Smooth muscle cell (in vitro differentiated cells): ENCODE measurements around the gene PGAP6. TPM values are rescaled to one million over a fixed set of nuclear protein-coding genes. Genes with fewer than 3 reads are reported as not detected.
"Not testable (repeated sequence)": the region's sequence is repeated elsewhere in the genome, so short reads cannot be mapped to it uniquely, and the experiment has no call there.

Experiments
- DNase-seq: peaks from one replicate; lab custom pipeline; 2025; ENCODE audit not compliant: unreplicated experiment; lab: John Stamatoyannopoulos, UW
- H2AFZ ChIP-seq: fragments of 200-600 bp; sonication (generic); 2 replicates; pipeline ENCODE4 v1.6.0; 2016; ENCODE audit warnings: antibody characterized with exemption, low read depth, mild to moderate bottlenecking
- H3F3A ChIP-seq: fragments of 200-600 bp; sonication (generic); 2 replicates; pipeline ENCODE4 v1.6.0; 2017; ENCODE audit warnings: antibody characterized with exemption, low read depth
- H3K27ac ChIP-seq: fragments of 200-600 bp; sonication (generic); 2 replicates; pipeline ENCODE4 v1.5.1; 2016; ENCODE audit warnings: low read depth, mild to moderate bottlenecking
- H3K27me3 ChIP-seq: fragments of 200-600 bp; sonication (generic); 2 replicates; pipeline ENCODE4 v1.6.1; 2016; ENCODE audit warnings: low read depth, mild to moderate bottlenecking
- H3K36me3 ChIP-seq: fragments of 200-600 bp; sonication (generic); 2 replicates; pipeline ENCODE4 v1.5.1; 2016; ENCODE audit warnings: low read depth
- H3K4me1 ChIP-seq: fragments of 200-600 bp; sonication (generic); 2 replicates; pipeline ENCODE4 v1.5.1; 2016; ENCODE audit warnings: low read depth
- H3K4me2 ChIP-seq: fragments of 200-600 bp; sonication (generic); 2 replicates; pipeline ENCODE4 v1.6.0; 2016; ENCODE audit warnings: mild to moderate bottlenecking
- H3K4me3 ChIP-seq: fragments of 200-600 bp; sonication (generic); 2 replicates; pipeline ENCODE4 v1.5.1; 2016; ENCODE audit warnings: mild to moderate bottlenecking
- H3K79me2 ChIP-seq: fragments of 200-600 bp; sonication (generic); 2 replicates; pipeline ENCODE4 v1.6.0; 2016; ENCODE audit warnings: low read depth, mild to moderate bottlenecking
- H3K9ac ChIP-seq: fragments of 200-600 bp; sonication (generic); 2 replicates; pipeline ENCODE4 v1.6.0; 2016; ENCODE audit warnings: low read depth
- H3K9me3 ChIP-seq: fragments of 200-600 bp; sonication (generic); replicated peaks from 2 replicates; pipeline ENCODE4 v1.5.1; 2016; ENCODE audit warnings: low read depth
- H4K20me1 ChIP-seq: fragments of 200-600 bp; sonication (generic); 2 replicates; pipeline ENCODE4 v1.6.0; 2016; ENCODE audit warnings: low read depth
- CTCF ChIP-seq: fragments of 200-600 bp; sonication (generic); IDR thresholded peaks from 2 replicates; pipeline ENCODE4 v1.5.1; 2017; ENCODE audit warnings: borderline replicate concordance, mild to moderate bottlenecking, antibody characterized with exemption; ENCODE audit not compliant: insufficient read depth, poor library complexity, severe bottlenecking
- WGBS: methylation state at CpG from one replicate; pipeline ENCODE4 v1.1.7; 2016; ENCODE audit warnings: low lambda C conversion rate; 5-methylcytosine and 5-hydroxymethylcytosine counted together
- polyA plus RNA-seq: library from polyadenylated mRNA; unstranded; fragments of >200 nt; fragmentation: Nextera tagmentation; extraction: Ambion mirVana; gene quantifications from 2 replicates; pipeline ENCODE4 v1.2.1, GENCODE V29; 2016
- total RNA-seq: library from RNA; depleted of rRNA; stranded (reverse); fragments of >200 nt; gene quantifications from 2 replicates; pipeline ENCODE4 v1.2.3, GENCODE V29; 2014

The PGAP6 gene
- total and polyA plus RNA-seq, 2 experiments from 2014 or later, result 57.1 to 80.0 TPM

- Histone ChIP-seq H2AFZ (peak within 1 kb of the TSS; percentile 68), H3K4me1 (peaks cover 14% of the 10 kb centered on the region), H3F3A (peaks cover 10% of the 10 kb centered on the region), H3K4me2 (peak within 1 kb of the TSS; percentile 95), H3K27me3 (no peaks in the 10 kb centered on the region), H4K20me1 (peaks cover 41% of the 10 kb centered on the region), H3K36me3 (no peaks in the 10 kb centered on the region), H3K4me3 (peak within 1 kb of the TSS; percentile 58), H3K79me2 (peaks cover 32% of the 10 kb centered on the region), H3K9ac (peak within 1 kb of the TSS; percentile 79), H3K9me3 (no peaks in the 10 kb centered on the region), H3K27ac (peak within 1 kb of the TSS; percentile 68)
- peak; percentile 20 for TF ChIP-seq CTCF
- DNase-seq, result peak; percentile 87
- WGBS, result 1% methylated on average over 68 of the region's 77 CpGs
Measured at GRCh38 chr16:425082-425718, 43.4 kb upstream of the PGAP6 start, which contains the start of gene RAB11FIP3. RAB11FIP3 (plus strand) TSS chr16:425649; CDS start chr16:426007, 358 bp downstream.

DNA sequence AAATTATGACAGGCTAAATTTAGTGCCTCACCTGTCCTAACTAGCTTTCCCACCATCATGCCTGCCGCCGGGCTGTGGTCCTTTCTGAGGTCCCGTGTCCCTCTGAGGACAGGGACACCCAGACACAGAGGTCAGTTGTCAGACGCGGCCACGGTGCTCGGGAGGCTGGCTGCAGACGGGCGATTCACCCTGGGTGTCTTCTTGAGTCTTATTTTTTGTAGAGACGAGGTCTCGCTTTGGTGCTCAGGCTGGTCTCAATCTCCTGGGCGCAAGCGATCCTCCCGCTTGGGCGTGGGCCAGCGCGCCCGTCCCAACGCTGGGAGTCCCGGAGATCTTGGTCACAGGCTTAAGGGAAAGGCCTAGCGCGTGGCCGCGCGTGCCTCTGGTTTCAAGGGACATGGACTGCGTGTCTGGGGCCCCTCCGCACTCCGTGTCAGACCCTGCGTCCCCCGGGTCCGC lies 42.9 kb upstream of the PGAP6 start:
- peak; percentile 57 for DNase-seq
- Histone ChIP-seq H3K9ac (peak overlapping the region; percentile 79), H3K9me3 (no peaks in the 10 kb centered on the region), H3K4me3 (peak overlapping the region; percentile 58), H3F3A (peaks cover 10% of the 10 kb centered on the region), H3K27me3 (no peaks in the 10 kb centered on the region), H2AFZ (peak overlapping the region; percentile 68), H3K79me2 (peaks cover 30% of the 10 kb centered on the region), H3K36me3 (no peaks in the 10 kb centered on the region), H3K4me2 (peak overlapping the region; percentile 95), H3K27ac (peak overlapping the region; percentile 68), H4K20me1 (peaks cover 35% of the 10 kb centered on the region), H3K4me1 (peaks cover 14% of the 10 kb centered on the region)
- WGBS, result 20% methylated on average over 31 of the region's 31 CpGs
- TF ChIP-seq CTCF, result no peak

DNA sequence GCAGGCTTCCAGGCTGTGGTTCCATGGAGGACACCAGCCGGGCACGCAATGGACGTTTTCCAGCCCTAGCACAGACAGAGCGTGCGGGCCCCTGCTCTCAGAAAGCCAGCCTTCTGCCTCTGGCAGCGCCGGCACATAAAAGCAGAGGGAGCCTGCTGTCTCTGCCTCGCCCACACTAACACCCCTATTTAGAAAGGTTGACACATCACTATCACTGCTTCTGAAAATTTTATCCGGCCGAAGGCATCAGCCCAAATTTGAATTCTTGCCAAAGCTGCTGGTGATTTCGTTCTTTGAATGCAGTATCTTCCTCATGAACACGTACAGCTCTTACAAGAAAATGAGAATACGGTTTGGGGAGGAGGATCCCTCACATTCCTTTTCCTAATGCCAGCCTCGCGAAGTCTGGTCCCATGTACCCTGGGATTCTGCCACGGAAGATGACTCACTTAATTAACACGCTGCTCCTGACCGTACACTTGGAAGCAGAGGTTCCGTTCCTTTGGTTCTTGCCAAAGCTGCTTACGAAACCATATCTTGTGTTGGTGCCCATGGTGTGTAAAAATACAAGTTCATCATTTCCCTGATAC lies 42.4 kb upstream of the PGAP6 start:
- Histone ChIP-seq H2AFZ (peak overlapping the region; percentile 68), H3K9ac (no peak overlapping the region), H3K4me3 (peak overlapping the region; percentile 58), H3F3A (peaks cover 10% of the 10 kb centered on the region), H3K27me3 (no peaks in the 10 kb centered on the region), H4K20me1 (peaks cover 30% of the 10 kb centered on the region), H3K27ac (peak overlapping the region; percentile 68), H3K4me1 (peaks cover 14% of the 10 kb centered on the region), H3K36me3 (no peaks in the 10 kb centered on the region), H3K79me2 (peaks cover 29% of the 10 kb centered on the region), H3K4me2 (peak overlapping the region; percentile 95), H3K9me3 (no peaks in the 10 kb centered on the region)
- WGBS, result 15% methylated on average over 20 of the region's 20 CpGs
- DNase-seq, result peak; percentile 52
- TF ChIP-seq CTCF, result no peak

GRCh38 chr16:422179-422578 lies 40.4 kb upstream of the PGAP6 start:
- Histone ChIP-seq H3K79me2 (peaks cover 10% of the 10 kb centered on the region), H3F3A (peaks cover 10% of the 10 kb centered on the region), H3K4me1 (peaks cover 12% of the 10 kb centered on the region), H4K20me1 (peaks cover 10% of the 10 kb centered on the region)
- H3K9ac ChIP-seq, DNase-seq, H2AFZ ChIP-seq, H3K4me2 ChIP-seq, H3K36me3 ChIP-seq, H3K27me3 ChIP-seq, H3K27ac ChIP-seq, H3K4me3 ChIP-seq, H3K9me3 ChIP-seq: not testable (repeated sequence)
- WGBS, result 88% methylated on average over 13 of the region's 13 CpGs

DNA sequence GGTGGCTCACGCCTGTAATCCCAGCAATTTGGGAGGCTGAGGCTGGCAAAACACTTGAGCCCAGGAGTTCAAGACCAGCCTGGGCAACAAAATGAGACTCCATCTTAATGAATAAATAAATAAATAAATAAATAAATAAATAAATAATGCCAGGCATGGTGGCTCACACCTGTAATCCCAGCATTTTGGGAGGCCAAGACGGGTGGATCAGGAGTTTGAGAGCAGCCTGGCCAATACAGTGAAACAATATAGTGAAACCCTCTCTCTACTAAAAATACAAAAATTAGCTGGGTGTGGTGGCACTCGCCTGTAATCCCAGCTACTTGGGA lies 33.4 kb upstream of the PGAP6 start:
- not testable (repeated sequence) for DNase-seq, H3K4me2 ChIP-seq, H4K20me1 ChIP-seq, H3K4me1 ChIP-seq, H3K4me3 ChIP-seq, H3K9ac ChIP-seq, H3K36me3 ChIP-seq, H3K27ac ChIP-seq, H3K79me2 ChIP-seq, H2AFZ ChIP-seq, H3K9me3 ChIP-seq, H3K27me3 ChIP-seq, H3F3A ChIP-seq
- 94% methylated on average over 3 of the region's 3 CpGs for WGBS
